Non-pigmented ciliary epithelial cell (primary cell): Measurements from ENCODE around the gene SAG.
"Not testable (repeated sequence)": the region's sequence is repeated elsewhere in the genome, so short reads cannot be mapped to it uniquely, and the experiment has no call there.

Source experiments
- DNase-seq: peaks from one replicate; pipeline ENCODE4 v3.0.0-alpha.2; 2010; ENCODE audit warnings: low read depth

The SAG gene

GRCh38 chr2:233332125-233332524, 24.5 kb downstream of the SAG start:
- DNase-seq, result no peak

GRCh38 chr2:233334915-233335314, 27.3 kb downstream of the SAG start:
- DNase-seq, result no peak

GRCh38 chr2:233336091-233336490, 28.5 kb downstream of the SAG start:
- not testable (repeated sequence) for DNase-seq

- DNase-seq, result no peak
Measured at GRCh38 chr2:233336541-233336940, 28.9 kb downstream of the SAG start.

- DNase-seq, result no peak
Measured at GRCh38 chr2:233338046-233338445, 30.4 kb downstream of the SAG start.

GRCh38 chr2:233338812-233339368, 31.3 kb downstream of the SAG start:
- no peak for DNase-seq

- DNase-seq, result no peak
Measured at GRCh38 chr2:233339427-233339826, 31.8 kb downstream of the SAG start.

GRCh38 chr2:233341296-233341695, 33.7 kb downstream of the SAG start:
- no peak for DNase-seq

- no peak for DNase-seq
Measured at GRCh38 chr2:233342301-233342700, 34.7 kb downstream of the SAG start.

- no peak for DNase-seq
Measured at GRCh38 chr2:233343171-233343705, 35.6 kb downstream of the SAG start.

- no peak for DNase-seq
Measured at GRCh38 chr2:233346376-233346775, 38.8 kb downstream of the SAG start.

- DNase-seq, result no peak
Measured at GRCh38 chr2:233346930-233347329, 39.3 kb downstream of the SAG start.

GRCh38 chr2:233349005-233349998, 41.7 kb downstream of the SAG start:
- no peak for DNase-seq

GRCh38 chr2:233350708-233351107, 43.1 kb downstream of the SAG start:
- peak; percentile 76 for DNase-seq

GRCh38 chr2:233351423-233351822, 43.8 kb downstream of the SAG start:
- DNase-seq, result no peak

- no peak for DNase-seq
Measured at GRCh38 chr2:233352141-233352842, 44.7 kb downstream of the SAG start.

- no peak for DNase-seq
Measured at GRCh38 chr2:233353101-233353768, 45.6 kb downstream of the SAG start.

GRCh38 chr2:233353769-233354499, 46.3 kb downstream of the SAG start, which contains the start of gene DGKD:
TSS of gene DGKD (plus strand) at chr2:233354494. CDS start at chr2:233354519, 25 bp downstream.
- no peak for DNase-seq

GRCh38 chr2:233354500-233354924, 46.9 kb downstream of the SAG start:
- no peak for DNase-seq

- no peak for DNase-seq
Measured at GRCh38 chr2:233354971-233355574, 47.5 kb downstream of the SAG start.

- DNase-seq, result no peak
Measured at GRCh38 chr2:233355916-233356315, 48.3 kb downstream of the SAG start.
